ENCODE measurements around the gene PCYT1A. TPM values are rescaled to one million over a fixed set of nuclear protein-coding genes. Genes with fewer than 3 reads are reported as not detected.

PCYT1A gene
- total and polyA plus RNA-seq, 3 donors from 2014 or later: 51.3 to 69.3 (median 66.0) TPM

GRCh38 chr3:196198771-196199753 is 88.5 kb downstream of the PCYT1A start:
- Histone ChIP-seq H3K4me3 (no peak overlapping the region), H3K4me1 (peaks cover 27% of the 10 kb centered on the region), H3K9me3 (no peaks in the 10 kb centered on the region), H3K36me3 (ENCODE audit: low read depth, missing control alignments) (no peaks in the 10 kb centered on the region), H3K27ac (peak overlapping the region; percentile 39 to 61), H3K27me3 (no peaks in the 10 kb centered on the region)
- no peak for TF ChIP-seq POLR2A (IDR thresholded peaks at IDR 0.05)
- TF ChIP-seq, protein P1, sequence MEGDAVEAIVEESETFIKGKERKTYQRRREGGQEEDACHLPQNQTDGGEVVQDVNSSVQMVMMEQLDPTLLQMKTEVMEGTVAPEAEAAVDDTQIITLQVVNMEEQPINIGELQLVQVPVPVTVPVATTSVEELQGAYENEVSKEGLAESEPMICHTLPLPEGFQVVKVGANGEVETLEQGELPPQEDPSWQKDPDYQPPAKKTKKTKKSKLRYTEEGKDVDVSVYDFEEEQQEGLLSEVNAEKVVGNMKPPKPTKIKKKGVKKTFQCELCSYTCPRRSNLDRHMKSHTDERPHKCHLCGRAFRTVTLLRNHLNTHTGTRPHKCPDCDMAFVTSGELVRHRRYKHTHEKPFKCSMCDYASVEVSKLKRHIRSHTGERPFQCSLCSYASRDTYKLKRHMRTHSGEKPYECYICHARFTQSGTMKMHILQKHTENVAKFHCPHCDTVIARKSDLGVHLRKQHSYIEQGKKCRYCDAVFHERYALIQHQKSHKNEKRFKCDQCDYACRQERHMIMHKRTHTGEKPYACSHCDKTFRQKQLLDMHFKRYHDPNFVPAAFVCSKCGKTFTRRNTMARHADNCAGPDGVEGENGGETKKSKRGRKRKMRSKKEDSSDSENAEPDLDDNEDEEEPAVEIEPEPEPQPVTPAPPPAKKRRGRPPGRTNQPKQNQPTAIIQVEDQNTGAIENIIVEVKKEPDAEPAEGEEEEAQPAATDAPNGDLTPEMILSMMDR (IDR thresholded peaks at IDR 0.05): no peak
- intact Hi-C loops (cut with DNase I; ENCODE audit: low total_unique reads): loop anchor here (5.0 kb wide), 1 partner anchor 122 kb away; no protein-coding TSS in a partner anchor
- no peak for DNase-seq
- WGBS, 2 donors: 63 to 66% methylated on average over 17 to 18 of the region's 19 CpGs

DNA sequence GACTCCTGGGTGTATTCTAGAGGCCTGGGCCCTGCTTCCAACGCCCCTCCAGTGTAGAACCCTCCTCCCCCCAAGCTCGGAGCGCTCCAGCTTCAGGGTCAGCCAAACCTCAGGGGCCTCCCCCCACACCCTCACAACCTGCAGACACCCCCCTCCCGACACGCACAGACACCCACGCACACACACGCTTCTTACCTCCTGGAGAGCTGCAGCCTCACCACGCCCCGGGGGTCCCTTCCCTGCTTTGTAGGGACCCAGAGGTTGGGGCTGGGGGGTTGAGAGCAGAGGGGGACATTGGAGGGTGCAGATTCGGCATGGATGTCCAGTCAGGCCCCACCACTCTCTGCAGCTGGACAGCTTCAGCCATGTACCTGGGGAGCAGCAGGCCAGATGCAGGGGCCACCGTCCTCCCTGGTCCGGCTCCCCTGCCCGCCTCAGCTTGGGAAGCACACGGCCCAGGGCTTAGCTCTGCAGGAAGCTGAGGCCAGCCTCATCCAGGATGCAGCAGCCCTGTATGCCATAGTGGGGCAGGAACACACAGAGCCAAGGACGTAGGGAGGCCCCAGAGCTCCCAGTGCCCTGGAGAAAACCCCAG is 89.3 kb downstream of the PCYT1A start:
- H3K4me1 ChIP-seq: peaks cover 36% of the 10 kb centered on the region
- TF ChIP-seq, protein P1 (IDR thresholded peaks at IDR 0.05): no peak
- no peak for TF ChIP-seq POLR2A (IDR thresholded peaks at IDR 0.05)
- H3K4me3 ChIP-seq: no peak overlapping the region
- no peak for DNase-seq
- no peaks in the 10 kb centered on the region for H3K36me3 ChIP-seq (ENCODE audit: low read depth, missing control alignments)
- intact Hi-C loops (cut with DNase I; ENCODE audit: low total_unique reads): loop anchor here (5.0 kb wide), 1 partner anchor 121 kb away; no protein-coding TSS in a partner anchor
- peak overlapping the region; percentile 39 to 61 for H3K27ac ChIP-seq
- H3K9me3 ChIP-seq: no peaks in the 10 kb centered on the region
- WGBS, 2 donors: 68 to 84% methylated on average over 9 to 15 of the region's 15 CpGs
- H3K27me3 ChIP-seq: no peaks in the 10 kb centered on the region

DNA sequence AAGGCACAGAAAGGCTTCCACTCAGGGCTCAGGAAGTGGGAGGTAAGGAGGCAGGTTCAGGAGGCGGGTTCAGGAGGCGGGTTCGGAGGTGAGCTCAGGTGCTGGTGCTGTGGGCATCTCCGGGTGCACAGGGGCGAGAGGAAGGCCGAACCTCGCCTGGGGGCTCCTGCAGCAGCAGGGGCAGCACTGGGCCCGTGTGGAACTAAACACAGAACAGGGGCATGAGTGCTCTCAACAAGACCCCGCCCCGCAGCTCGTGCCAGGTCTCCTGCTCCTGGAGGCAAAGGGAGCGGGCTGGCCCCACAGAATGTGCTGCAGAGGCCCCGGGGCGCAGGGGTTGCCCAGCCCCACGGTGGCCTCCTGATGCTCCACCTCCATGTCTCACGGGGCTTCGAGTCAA is 90.0 kb downstream of the PCYT1A start:
- intact Hi-C loops (cut with DNase I; ENCODE audit: low total_unique reads): loop anchor here (5.0 kb wide), 1 partner anchor 120 kb away; no protein-coding TSS in a partner anchor
- TF ChIP-seq, protein P1 (IDR thresholded peaks at IDR 0.05): no peak
- no peak for TF ChIP-seq POLR2A (IDR thresholded peaks at IDR 0.05)

GRCh38 chr3:196195664-196196265 is 91.8 kb downstream of the PCYT1A start:
- WGBS, 2 donors: 92 to 93% methylated on average over 12 to 14 of the region's 14 CpGs
- TF ChIP-seq, protein P1 (IDR thresholded peaks at IDR 0.05): no peak
- no peak for TF ChIP-seq POLR2A (IDR thresholded peaks at IDR 0.05)
- no peak overlapping the region for H3K4me3 ChIP-seq
- H3K27me3 ChIP-seq: no peaks in the 10 kb centered on the region
- intact Hi-C loops (cut with DNase I; ENCODE audit: low total_unique reads): loop anchor here (5.0 kb wide), 1 partner anchor 118 kb away; no protein-coding TSS in a partner anchor
- no peaks in the 10 kb centered on the region for H3K9me3 ChIP-seq
- H3K36me3 ChIP-seq (ENCODE audit: low read depth, missing control alignments): no peaks in the 10 kb centered on the region
- H3K27ac ChIP-seq: no peak overlapping the region
- H3K4me1 ChIP-seq: peaks cover 44% of the 10 kb centered on the region
- no peak for DNase-seq

More for the DNA sequence above, 90.0 kb downstream of the PCYT1A start:
- H3K27ac ChIP-seq: no peak overlapping the region
- H3K27me3 ChIP-seq: no peaks in the 10 kb centered on the region
- H3K4me3 ChIP-seq: no peak overlapping the region
- WGBS, 2 donors: 79 to 80% methylated on average over 15 to 17 of the region's 17 CpGs
- no peaks in the 10 kb centered on the region for H3K9me3 ChIP-seq
- peaks cover 43% of the 10 kb centered on the region for H3K4me1 ChIP-seq
- no peak for DNase-seq
- no peaks in the 10 kb centered on the region for H3K36me3 ChIP-seq (ENCODE audit: low read depth, missing control alignments)

All from testis (tissue), 3 donors.